ENCODE measurements around the gene HBG1.

The HBG1 gene

DNA sequence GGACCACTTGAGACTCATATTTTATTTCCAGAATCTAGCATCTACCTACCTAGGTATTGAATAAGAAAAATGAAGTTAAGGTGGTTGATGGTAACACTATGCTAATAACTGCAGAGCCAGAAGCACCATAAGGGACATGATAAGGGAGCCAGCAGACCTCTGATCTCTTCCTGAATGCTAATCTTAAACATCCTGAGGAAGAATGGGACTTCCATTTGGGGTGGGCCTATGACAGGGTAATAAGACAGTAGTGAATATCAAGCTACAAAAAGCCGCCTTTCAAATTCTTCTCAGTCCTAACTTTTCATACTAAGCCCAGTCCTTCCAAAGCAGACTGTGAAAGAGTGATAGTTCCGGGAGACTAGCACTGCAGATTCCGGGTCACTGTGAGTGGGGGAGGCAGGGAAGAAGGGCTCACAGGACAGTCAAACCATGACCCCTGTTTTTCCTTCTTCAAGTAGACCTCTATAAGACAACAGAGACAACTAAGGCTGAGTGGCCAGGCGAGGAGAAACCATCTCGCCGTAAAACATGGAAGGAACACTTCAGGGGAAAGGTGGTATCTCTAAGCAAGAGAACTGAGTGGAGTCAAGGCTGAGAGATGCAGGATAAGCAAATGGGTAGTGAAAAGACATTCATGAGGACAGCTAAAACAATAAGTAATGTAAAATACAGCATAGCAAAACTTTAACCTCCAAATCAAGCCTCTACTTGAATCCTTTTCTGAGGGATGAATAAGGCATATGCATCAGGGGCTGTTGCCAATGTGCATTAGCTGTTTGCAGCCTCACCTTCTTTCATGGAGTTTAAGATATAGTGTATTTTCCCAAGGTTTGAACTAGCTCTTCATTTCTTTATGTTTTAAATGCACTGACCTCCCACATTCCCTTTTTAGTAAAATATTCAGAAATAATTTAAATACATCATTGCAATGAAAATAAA lies 24.8 kb downstream of the HBG1 start:
- Histone ChIP-seq H3K4me2 (ENCODE audit: insufficient read depth, low read length, poor library complexity, severe bottlenecking) (no peak overlapping the region), H3K4me3 (ENCODE audit: low read length in 2 of 2) (no peak overlapping the region), H3K4ac (ENCODE audit: low read length) (no peak overlapping the region), H2AK5ac (ENCODE audit: low read depth, low read length) (no peak overlapping the region), H4K8ac (ENCODE audit: low read depth, low read length) (no peak overlapping the region), H3K79me1 (ENCODE audit: low read depth, low read length) (no peaks in the 10 kb centered on the region), H3K4me1 (ENCODE audit: control insufficient read depth in 2 of 2, insufficient read depth in 1 of 2, low read depth in 1 of 2, low read length in 2 of 2) (peaks cover 0 to 3% of the 10 kb centered on the region in 2 donors), H3K9ac (ENCODE audit: low read depth, low read length, poor library complexity) (no peak overlapping the region), H4K91ac (ENCODE audit: low read depth, low read length, poor library complexity) (no peak overlapping the region), H2BK15ac (ENCODE audit: low read length) (no peak overlapping the region), H2AFZ (ENCODE audit: low read length) (no peak overlapping the region), H3K14ac (ENCODE audit: low read length) (no peak overlapping the region), H3K18ac (ENCODE audit: low read length) (no peak overlapping the region), H2BK5ac (ENCODE audit: low read length) (no peak overlapping the region), H3K36me3 (replicated peaks in 1 of 2; ENCODE audit: control insufficient read depth in 2 of 2, insufficient read depth in 2 of 2, low read length in 2 of 2) (no peaks in the 10 kb centered on the region), H3K27ac (replicated peaks; ENCODE audit: low read length) (no peak overlapping the region), H3K9me3 (replicated peaks in 1 of 2; ENCODE audit: control insufficient read depth in 2 of 2, insufficient read depth in 1 of 2, low read depth in 1 of 2, low read length in 2 of 2) (no peaks in the 10 kb centered on the region), H2BK120ac (ENCODE audit: low read depth, low read length) (no peak overlapping the region), H2BK12ac (ENCODE audit: low read length) (no peak overlapping the region), H3K23ac (ENCODE audit: low read depth, low read length, poor library complexity) (no peak overlapping the region), H3K27me3 (ENCODE audit: control insufficient read depth in 3 of 3, insufficient read depth in 3 of 3, low read depth in 1 of 3, low read length in 3 of 3) (no peaks in the 10 kb centered on the region)
- DNase-seq (ENCODE audit: low spot score): no peak
- no CpG with 5 or more reads among the region's 6 CpGs for WGBS, 2 donors (ENCODE audit: extremely low coverage in 2 of 2, insufficient read length in 2 of 2, insufficient replicate concordance in 1 of 2)

DNA sequence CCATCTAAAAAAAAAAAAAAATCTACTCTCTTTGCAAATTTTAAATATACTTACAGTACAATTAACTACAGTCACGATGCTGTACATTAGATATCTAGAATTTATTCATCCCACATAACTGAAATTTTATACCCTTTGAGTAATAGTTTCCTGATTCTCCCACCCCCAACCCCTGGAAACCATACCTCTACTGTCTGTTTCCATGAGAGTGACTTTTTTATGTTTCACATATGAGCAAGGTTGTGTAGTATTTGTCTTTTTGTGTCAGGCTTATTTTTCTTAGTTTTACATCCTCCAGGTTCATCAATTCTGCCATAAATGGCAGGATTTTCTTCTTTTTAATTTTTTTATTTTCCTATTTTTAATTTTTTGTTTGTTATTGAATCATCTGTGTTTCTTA lies 26.0 kb downstream of the HBG1 start:
- no peak overlapping the region for H3K9ac ChIP-seq (ENCODE audit: low read depth, low read length, poor library complexity)
- H3K14ac ChIP-seq (ENCODE audit: low read length): no peak overlapping the region
- no peak overlapping the region for H2AK5ac ChIP-seq (ENCODE audit: low read depth, low read length)
- no peak overlapping the region for H3K4me3 ChIP-seq (ENCODE audit: low read length in 2 of 2)
- no peak overlapping the region for H2BK5ac ChIP-seq (ENCODE audit: low read length)
- no peak overlapping the region for H3K23ac ChIP-seq (ENCODE audit: low read depth, low read length, poor library complexity)
- no peaks in the 10 kb centered on the region for H3K9me3 ChIP-seq (replicated peaks in 1 of 2; ENCODE audit: control insufficient read depth in 2 of 2, insufficient read depth in 1 of 2, low read depth in 1 of 2, low read length in 2 of 2)
- no peaks in the 10 kb centered on the region for H3K27me3 ChIP-seq (ENCODE audit: control insufficient read depth in 3 of 3, insufficient read depth in 3 of 3, low read depth in 1 of 3, low read length in 3 of 3)
- no peak overlapping the region for H2BK15ac ChIP-seq (ENCODE audit: low read length)
- H3K36me3 ChIP-seq (replicated peaks in 1 of 2; ENCODE audit: control insufficient read depth in 2 of 2, insufficient read depth in 2 of 2, low read length in 2 of 2): no peaks in the 10 kb centered on the region
- no peak overlapping the region for H4K91ac ChIP-seq (ENCODE audit: low read depth, low read length, poor library complexity)
- H2BK12ac ChIP-seq (ENCODE audit: low read length): no peak overlapping the region
- no peak overlapping the region for H3K27ac ChIP-seq (replicated peaks; ENCODE audit: low read length)
- H3K4ac ChIP-seq (ENCODE audit: low read length): no peak overlapping the region
- H3K79me1 ChIP-seq (ENCODE audit: low read depth, low read length): no peaks in the 10 kb centered on the region
- DNase-seq (ENCODE audit: low spot score): no peak
- H2AFZ ChIP-seq (ENCODE audit: low read length): no peak overlapping the region
- no peaks in the 10 kb centered on the region for H3K4me1 ChIP-seq (ENCODE audit: control insufficient read depth in 2 of 2, insufficient read depth in 1 of 2, low read depth in 1 of 2, low read length in 2 of 2)
- H2BK120ac ChIP-seq (ENCODE audit: low read depth, low read length): no peak overlapping the region
- WGBS, 2 donors (ENCODE audit: extremely low coverage in 2 of 2, insufficient read length in 2 of 2, insufficient replicate concordance in 1 of 2): no CpG with 5 or more reads among the region's 1 CpG
- H4K8ac ChIP-seq (ENCODE audit: low read depth, low read length): no peak overlapping the region
- H3K18ac ChIP-seq (ENCODE audit: low read length): no peak overlapping the region
- no peak overlapping the region for H3K4me2 ChIP-seq (ENCODE audit: insufficient read depth, low read length, poor library complexity, severe bottlenecking)

DNA sequence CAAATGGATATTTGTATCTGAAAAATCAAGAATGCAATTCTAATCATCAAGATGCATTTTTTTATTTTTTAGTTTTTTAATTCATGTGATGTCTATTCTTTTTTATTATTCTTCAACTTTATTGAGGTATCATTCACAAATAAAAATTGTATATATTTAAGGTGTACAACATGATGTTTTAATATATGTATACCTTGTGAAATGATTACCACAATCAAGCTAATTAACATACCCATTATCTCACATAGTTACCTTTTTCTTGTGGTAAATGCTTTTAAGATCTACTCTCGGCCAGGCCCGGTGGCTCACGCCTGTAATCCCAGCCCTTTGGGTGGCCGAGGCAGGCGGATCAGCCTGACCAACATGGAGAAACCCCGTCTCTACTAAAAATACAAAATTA lies 26.5 kb downstream of the HBG1 start:
- Histone ChIP-seq H4K8ac (ENCODE audit: low read depth, low read length) (no peak overlapping the region), H4K91ac (ENCODE audit: low read depth, low read length, poor library complexity) (no peak overlapping the region), H3K4me2 (ENCODE audit: insufficient read depth, low read length, poor library complexity, severe bottlenecking) (no peak overlapping the region), H3K23ac (ENCODE audit: low read depth, low read length, poor library complexity) (no peak overlapping the region), H2BK120ac (ENCODE audit: low read depth, low read length) (no peak overlapping the region), H3K27me3 (ENCODE audit: control insufficient read depth in 3 of 3, insufficient read depth in 3 of 3, low read depth in 1 of 3, low read length in 3 of 3) (no peaks in the 10 kb centered on the region), H2AK5ac (ENCODE audit: low read depth, low read length) (no peak overlapping the region), H3K9ac (ENCODE audit: low read depth, low read length, poor library complexity) (no peak overlapping the region), H3K4me3 (ENCODE audit: low read length in 2 of 2) (no peak overlapping the region), H2AFZ (ENCODE audit: low read length) (no peak overlapping the region), H3K18ac (ENCODE audit: low read length) (no peak overlapping the region), H2BK12ac (ENCODE audit: low read length) (no peak overlapping the region), H3K14ac (ENCODE audit: low read length) (no peak overlapping the region), H2BK5ac (ENCODE audit: low read length) (no peak overlapping the region), H3K4me1 (ENCODE audit: control insufficient read depth in 2 of 2, insufficient read depth in 1 of 2, low read depth in 1 of 2, low read length in 2 of 2) (no peaks in the 10 kb centered on the region), H3K9me3 (replicated peaks in 1 of 2; ENCODE audit: control insufficient read depth in 2 of 2, insufficient read depth in 1 of 2, low read depth in 1 of 2, low read length in 2 of 2) (no peaks in the 10 kb centered on the region), H3K36me3 (replicated peaks in 1 of 2; ENCODE audit: control insufficient read depth in 2 of 2, insufficient read depth in 2 of 2, low read length in 2 of 2) (no peaks in the 10 kb centered on the region), H3K4ac (ENCODE audit: low read length) (no peak overlapping the region), H3K79me1 (ENCODE audit: low read depth, low read length) (no peaks in the 10 kb centered on the region), H2BK15ac (ENCODE audit: low read length) (no peak overlapping the region), H3K27ac (replicated peaks; ENCODE audit: low read length) (no peak overlapping the region)
- DNase-seq (ENCODE audit: low spot score): no peak
- no CpG with 5 or more reads among the region's 6 CpGs for WGBS, 2 donors (ENCODE audit: extremely low coverage in 2 of 2, insufficient read length in 2 of 2, insufficient replicate concordance in 1 of 2)

DNA sequence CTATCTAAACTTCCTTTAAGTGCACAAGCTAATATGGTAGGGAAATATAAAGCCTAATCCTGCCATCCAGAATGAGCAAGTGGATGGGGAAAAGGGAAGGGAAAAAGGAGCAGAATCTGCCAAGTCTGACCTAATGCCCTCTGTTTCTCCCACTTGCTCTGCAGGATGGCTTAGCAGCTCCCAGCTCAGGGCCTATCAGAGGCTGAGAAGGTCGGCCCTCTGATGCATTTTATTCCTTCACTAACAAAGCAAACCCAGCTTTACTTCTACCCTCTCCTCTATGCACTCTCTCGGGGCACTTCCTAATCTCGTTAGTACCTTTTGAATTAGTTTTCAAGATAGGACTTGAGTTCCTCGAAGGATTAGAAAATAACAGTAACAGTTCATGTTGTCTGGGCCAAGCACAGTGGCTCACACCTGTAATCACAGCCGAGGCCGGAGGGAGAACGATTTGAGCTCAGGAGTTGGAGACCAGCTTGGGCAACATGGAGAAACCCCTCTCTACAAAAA lies 39.2 kb downstream of the HBG1 start:
- no peak overlapping the region for H3K4me3 ChIP-seq (ENCODE audit: low read length in 2 of 2)
- peak overlapping the region; percentile 37 for H3K27ac ChIP-seq (replicated peaks; ENCODE audit: low read length)
- DNase-seq (ENCODE audit: low spot score): no peak
- H3K18ac ChIP-seq (ENCODE audit: low read length): no peak overlapping the region
- no peak overlapping the region for H3K4ac ChIP-seq (ENCODE audit: low read length)
- no peak overlapping the region for H2BK120ac ChIP-seq (ENCODE audit: low read depth, low read length)
- H3K9me3 ChIP-seq (replicated peaks in 1 of 2; ENCODE audit: control insufficient read depth in 2 of 2, insufficient read depth in 1 of 2, low read depth in 1 of 2, low read length in 2 of 2): no peaks in the 10 kb centered on the region
- peaks cover 0 to 2% of the 10 kb centered on the region in 2 donors for H3K4me1 ChIP-seq (ENCODE audit: control insufficient read depth in 2 of 2, insufficient read depth in 1 of 2, low read depth in 1 of 2, low read length in 2 of 2)
- H2BK15ac ChIP-seq (ENCODE audit: low read length): no peak overlapping the region
- H4K8ac ChIP-seq (ENCODE audit: low read depth, low read length): no peak overlapping the region
- no peak overlapping the region for H2AFZ ChIP-seq (ENCODE audit: low read length)
- no CpG with 5 or more reads among the region's 7 CpGs for WGBS, 2 donors (ENCODE audit: extremely low coverage in 2 of 2, insufficient read length in 2 of 2, insufficient replicate concordance in 1 of 2)
- no peak overlapping the region for H2AK5ac ChIP-seq (ENCODE audit: low read depth, low read length)
- H3K36me3 ChIP-seq (replicated peaks in 1 of 2; ENCODE audit: control insufficient read depth in 2 of 2, insufficient read depth in 2 of 2, low read length in 2 of 2): no peaks in the 10 kb centered on the region
- no peak overlapping the region for H3K4me2 ChIP-seq (ENCODE audit: insufficient read depth, low read length, poor library complexity, severe bottlenecking)
- H2BK12ac ChIP-seq (ENCODE audit: low read length): no peak overlapping the region
- no peaks in the 10 kb centered on the region for H3K27me3 ChIP-seq (ENCODE audit: control insufficient read depth in 3 of 3, insufficient read depth in 3 of 3, low read depth in 1 of 3, low read length in 3 of 3)
- H3K14ac ChIP-seq (ENCODE audit: low read length): no peak overlapping the region
- no peak overlapping the region for H3K9ac ChIP-seq (ENCODE audit: low read depth, low read length, poor library complexity)
- no peak overlapping the region for H2BK5ac ChIP-seq (ENCODE audit: low read length)
- no peaks in the 10 kb centered on the region for H3K79me1 ChIP-seq (ENCODE audit: low read depth, low read length)
- no peak overlapping the region for H4K91ac ChIP-seq (ENCODE audit: low read depth, low read length, poor library complexity)
- H3K23ac ChIP-seq (ENCODE audit: low read depth, low read length, poor library complexity): no peak overlapping the region

Data from neuronal stem cell (in vitro differentiated cells).